22Rv1 (cell line): ENCODE data around the gene CYSLTR2.

Experiments used
- H3K27ac ChIP-seq: fragments of 450-650 bp; 2 replicates; pipeline ENCODE4 v1.5.1; 2017
- CTCF ChIP-seq: fragments of 450-650 bp; IDR thresholded peaks from 2 replicates; pipeline ENCODE4 v1.5.1; 2017; ENCODE audit warnings: mild to moderate bottlenecking
- ZFX ChIP-seq: fragments of 450-650 bp; IDR thresholded peaks from 2 replicates; pipeline ENCODE4 v1.6.1; 2017; ENCODE audit warnings: antibody characterized with exemption, borderline replicate concordance

The CYSLTR2 gene

GRCh38 chr13:48634636-48635035 is 19.1 kb upstream of the CYSLTR2 start:
- H3K27ac ChIP-seq = no peak overlapping the region
- TF ChIP-seq CTCF (no peak), ZFX (no peak)

GRCh38 chr13:48635478-48635877 is 18.3 kb upstream of the CYSLTR2 start:
- no peak overlapping the region for H3K27ac ChIP-seq
- TF ChIP-seq CTCF (no peak), ZFX (no peak)

- no peak overlapping the region for H3K27ac ChIP-seq
- no peak for TF ChIP-seq ZFX
- TF ChIP-seq CTCF = no peak
Measured at GRCh38 chr13:48636550-48636949, 17.2 kb upstream of the CYSLTR2 start.

- no peak overlapping the region for H3K27ac ChIP-seq
- TF ChIP-seq CTCF (no peak), ZFX (no peak)
Measured at GRCh38 chr13:48637601-48638000, 16.1 kb upstream of the CYSLTR2 start.

- H3K27ac ChIP-seq = no peak overlapping the region
- TF ChIP-seq ZFX (no peak), CTCF (no peak)
Measured at GRCh38 chr13:48640767-48641166, 13.0 kb upstream of the CYSLTR2 start.

- no peak overlapping the region for H3K27ac ChIP-seq
- TF ChIP-seq ZFX (no peak), CTCF (no peak)
Measured at GRCh38 chr13:48641404-48641803, 12.3 kb upstream of the CYSLTR2 start.

- no peak overlapping the region for H3K27ac ChIP-seq
- TF ChIP-seq CTCF (no peak), ZFX (no peak)
Measured at GRCh38 chr13:48642061-48642460, 11.7 kb upstream of the CYSLTR2 start.
